Liver (tissue), 9 donors: ENCODE data around the gene PADI6. TPM values are rescaled to one million over a fixed set of nuclear protein-coding genes. Genes with fewer than 3 reads are reported as not detected.

Experiments
- DNase-seq: peaks from one replicate; pipeline ENCODE4 v3.0.0-alpha.2; 2017; ENCODE audit warnings: low spot score
- H3K27ac ChIP-seq, 2 donors: one replicate each; pipeline ENCODE4 v1.7.0; 2013; ENCODE audit warnings: inconsistent platforms in 2 of 2, low read length in 2 of 2, control low read depth in 1 of 2, low read depth in 1 of 2, mild to moderate bottlenecking in 1 of 2
- H3K27me3 ChIP-seq, 4 donors: one replicate each; pipeline versions ENCODE4 v1.6.1 to v1.7.0; 2013; ENCODE audit warnings: low read length in 3 of 4, inconsistent platforms in 1 of 4, mild to moderate bottlenecking in 1 of 4, moderate library complexity in 1 of 4; ENCODE audit not compliant: control insufficient read depth in 4 of 4, insufficient read depth in 4 of 4
- H3K36me3 ChIP-seq, 4 donors: one replicate each; pipeline versions ENCODE4 v1.6.1 to v1.7.0; 2013; ENCODE audit warnings: low read length in 3 of 4, mild to moderate bottlenecking in 3 of 4, low read depth in 1 of 4, moderate library complexity in 1 of 4; ENCODE audit not compliant: control insufficient read depth in 4 of 4, insufficient read depth in 3 of 4
- H3K4me1 ChIP-seq, 4 donors: one replicate each; pipeline versions ENCODE4 v1.6.1 to v1.7.0; 2013; ENCODE audit warnings: low read length in 3 of 4, mild to moderate bottlenecking in 3 of 4, moderate library complexity in 1 of 4; ENCODE audit not compliant: control insufficient read depth in 4 of 4, insufficient read depth in 4 of 4
- H3K4me3 ChIP-seq, 3 donors: one replicate each; pipeline versions ENCODE4 v1.6.1 to v1.7.0; 2013; ENCODE audit warnings: low read length in 3 of 3, control low read depth in 1 of 3, low read depth in 1 of 3, mild to moderate bottlenecking in 1 of 3
- H3K9ac ChIP-seq, 2 donors: one replicate each; pipeline ENCODE4 v1.7.0; 2013; ENCODE audit warnings: low read length in 2 of 2, mild to moderate bottlenecking in 2 of 2, moderate library complexity in 2 of 2, control low read depth in 1 of 2, low read depth in 1 of 2
- H3K9me3 ChIP-seq, 4 donors: one replicate each; pipeline versions ENCODE4 v1.6.1 to v1.7.0; 2013; ENCODE audit warnings: low read length in 3 of 4; ENCODE audit not compliant: control insufficient read depth in 4 of 4
- ATF3 ChIP-seq: IDR thresholded peaks from 2 replicates; pipeline ENCODE4 v1.6.1; 2016; ENCODE audit warnings: antibody characterized with exemption
- EGR1 ChIP-seq, 2 donors: IDR thresholded peaks; 2 replicates each; pipeline ENCODE4 v1.6.1; 2016 to 2018; ENCODE audit warnings: antibody characterized with exemption in 2 of 2, low read depth in 2 of 2
- FOXA1 ChIP-seq: IDR thresholded peaks from 2 replicates; pipeline ENCODE4 v1.6.1; 2016; ENCODE audit warnings: antibody characterized with exemption
- FOXA2 ChIP-seq: IDR thresholded peaks from 2 replicates; pipeline ENCODE4 v1.6.1; 2016; ENCODE audit warnings: antibody characterized with exemption
- GABPA ChIP-seq, 2 donors: IDR thresholded peaks in 1 of 2; conservative IDR thresholded peaks in 1 of 2; 2 replicates each; pipeline ENCODE4 v1.6.1; 2016; ENCODE audit warnings: antibody characterized with exemption in 2 of 2, mild to moderate bottlenecking in 1 of 2, moderate library complexity in 1 of 2
- HNF4A ChIP-seq, 2 donors: conservative IDR thresholded peaks; 2 replicates each; pipeline ENCODE4 v1.6.1; 2016; ENCODE audit warnings: antibody characterized with exemption in 2 of 2, mild to moderate bottlenecking in 2 of 2
- HNF4G ChIP-seq: IDR thresholded peaks from 2 replicates; pipeline ENCODE4 v1.6.1; 2016; ENCODE audit warnings: antibody characterized with exemption
- JUND ChIP-seq, 2 donors: IDR thresholded peaks; 2 replicates each; pipeline ENCODE4 v1.6.1; 2016; ENCODE audit warnings: antibody characterized with exemption in 2 of 2
- MAX ChIP-seq: IDR thresholded peaks from 2 replicates; pipeline ENCODE4 v1.6.1; 2016; ENCODE audit warnings: antibody characterized with exemption
- NR2F2 ChIP-seq: IDR thresholded peaks from 2 replicates; pipeline ENCODE4 v1.6.1; 2016; ENCODE audit warnings: antibody characterized with exemption
- RAD21 ChIP-seq, 2 donors: IDR thresholded peaks; 2 replicates each; pipeline ENCODE4 v1.6.1; 2016; ENCODE audit warnings: antibody characterized with exemption in 2 of 2, mild to moderate bottlenecking in 2 of 2
- REST ChIP-seq: IDR thresholded peaks from 2 replicates; pipeline ENCODE4 v1.6.1; 2016; ENCODE audit warnings: antibody characterized with exemption, mild to moderate bottlenecking
- RXRA ChIP-seq, 2 donors: IDR thresholded peaks; 2 replicates each; pipeline ENCODE4 v1.6.1; 2017 to 2018; ENCODE audit warnings: antibody characterized with exemption in 2 of 2, mild to moderate bottlenecking in 1 of 2
- SP1 ChIP-seq: IDR thresholded peaks from 2 replicates; pipeline ENCODE4 v1.6.1; 2018; ENCODE audit warnings: antibody characterized with exemption, mild to moderate bottlenecking
- TAF1 ChIP-seq: conservative IDR thresholded peaks from 2 replicates; pipeline ENCODE4 v1.6.1; 2016; ENCODE audit warnings: antibody characterized with exemption, mild to moderate bottlenecking
- YY1 ChIP-seq: IDR thresholded peaks from 2 replicates; pipeline ENCODE4 v1.6.1; 2016; ENCODE audit warnings: antibody characterized with exemption, mild to moderate bottlenecking
- WGBS: extraction: QIAGEN DNeasy Blood & Tissue Kit; methylation state at CpG from one replicate; pipeline ENCODE4 v1.1.7; 2013; 5-methylcytosine and 5-hydroxymethylcytosine counted together
- polyA plus RNA-seq, 2 donors: library from polyadenylated mRNA; stranded (reverse) in 1 of 2; unstranded in 1 of 2; fragments of 200-250 nt in 1 of 2; fragments of >200 nt in 1 of 2; fragmentation: Nextera tagmentation in 1 of 2; extraction: Ambion mirVana in 1 of 2; gene quantifications; one replicate each; pipeline versions ENCODE4 v1.2.1 to v1.2.3, GENCODE V29; 2013 to 2015
- total RNA-seq, 2 donors: library from RNA; depleted of rRNA; stranded (reverse); fragments of >200 nt; gene quantifications; one replicate each; pipeline ENCODE4 v1.2.3, GENCODE V29; 2014
- TF ChIP-seq, protein P1 (sequence below): fragments of 150-350 bp; IDR thresholded peaks from 2 replicates; pipeline ENCODE4 v1.5.1; 2017; ENCODE audit warnings: improper control_type of control experiment, low read depth, low read length; ENCODE audit not compliant: missing input control
- TF ChIP-seq, protein P2 (sequence below): IDR thresholded peaks from 2 replicates; pipeline ENCODE4 v1.6.1; 2016; ENCODE audit warnings: antibody characterized with exemption
- donor health status: healthy.
- donor health status: healthy.
- donor health status: healthy.
- donor health status: healthy.
- donor health status: healthy.

The PADI6 gene
- total and polyA plus RNA-seq, 4 donors: not detected

- H3K9ac ChIP-seq: no peak overlapping the region
- H3K27ac ChIP-seq: no peak overlapping the region
- H3K9me3 ChIP-seq: no peaks in the 10 kb centered on the region
- H3K4me3 ChIP-seq: no peak overlapping the region
- no peaks in the 10 kb centered on the region for H3K4me1 ChIP-seq
- WGBS: 79% methylated on average over 19 of the region's 19 CpGs
- peaks cover 0 to 10% (median 0%) of the 10 kb centered on the region in 4 donors for H3K27me3 ChIP-seq
- TF ChIP-seq TAF1 (no peak), NR2F2 (no peak), MAX (no peak), RAD21 (IDR thresholded peaks at IDR 0.05) (no peak), ATF3 (no peak), JUND (IDR thresholded peaks at IDR 0.05) (no peak), RXRA (IDR thresholded peaks at IDR 0.05) (no peak), FOXA2 (no peak), YY1 (no peak), HNF4A (conservative IDR thresholded peaks at IDR 0.05) (no peak), SP1 (no peak), HNF4G (no peak), EGR1 (IDR thresholded peaks at IDR 0.05; ENCODE audit: low read depth in 2 of 2) (no peak), FOXA1 (no peak), REST (no peak), GABPA (IDR thresholded peaks at IDR 0.05 in 1 of 2, conservative IDR thresholded peaks at IDR 0.05 in 1 of 2) (no peak)
- TF ChIP-seq, protein P1, sequence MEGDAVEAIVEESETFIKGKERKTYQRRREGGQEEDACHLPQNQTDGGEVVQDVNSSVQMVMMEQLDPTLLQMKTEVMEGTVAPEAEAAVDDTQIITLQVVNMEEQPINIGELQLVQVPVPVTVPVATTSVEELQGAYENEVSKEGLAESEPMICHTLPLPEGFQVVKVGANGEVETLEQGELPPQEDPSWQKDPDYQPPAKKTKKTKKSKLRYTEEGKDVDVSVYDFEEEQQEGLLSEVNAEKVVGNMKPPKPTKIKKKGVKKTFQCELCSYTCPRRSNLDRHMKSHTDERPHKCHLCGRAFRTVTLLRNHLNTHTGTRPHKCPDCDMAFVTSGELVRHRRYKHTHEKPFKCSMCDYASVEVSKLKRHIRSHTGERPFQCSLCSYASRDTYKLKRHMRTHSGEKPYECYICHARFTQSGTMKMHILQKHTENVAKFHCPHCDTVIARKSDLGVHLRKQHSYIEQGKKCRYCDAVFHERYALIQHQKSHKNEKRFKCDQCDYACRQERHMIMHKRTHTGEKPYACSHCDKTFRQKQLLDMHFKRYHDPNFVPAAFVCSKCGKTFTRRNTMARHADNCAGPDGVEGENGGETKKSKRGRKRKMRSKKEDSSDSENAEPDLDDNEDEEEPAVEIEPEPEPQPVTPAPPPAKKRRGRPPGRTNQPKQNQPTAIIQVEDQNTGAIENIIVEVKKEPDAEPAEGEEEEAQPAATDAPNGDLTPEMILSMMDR: no peak
- TF ChIP-seq, protein P2, sequence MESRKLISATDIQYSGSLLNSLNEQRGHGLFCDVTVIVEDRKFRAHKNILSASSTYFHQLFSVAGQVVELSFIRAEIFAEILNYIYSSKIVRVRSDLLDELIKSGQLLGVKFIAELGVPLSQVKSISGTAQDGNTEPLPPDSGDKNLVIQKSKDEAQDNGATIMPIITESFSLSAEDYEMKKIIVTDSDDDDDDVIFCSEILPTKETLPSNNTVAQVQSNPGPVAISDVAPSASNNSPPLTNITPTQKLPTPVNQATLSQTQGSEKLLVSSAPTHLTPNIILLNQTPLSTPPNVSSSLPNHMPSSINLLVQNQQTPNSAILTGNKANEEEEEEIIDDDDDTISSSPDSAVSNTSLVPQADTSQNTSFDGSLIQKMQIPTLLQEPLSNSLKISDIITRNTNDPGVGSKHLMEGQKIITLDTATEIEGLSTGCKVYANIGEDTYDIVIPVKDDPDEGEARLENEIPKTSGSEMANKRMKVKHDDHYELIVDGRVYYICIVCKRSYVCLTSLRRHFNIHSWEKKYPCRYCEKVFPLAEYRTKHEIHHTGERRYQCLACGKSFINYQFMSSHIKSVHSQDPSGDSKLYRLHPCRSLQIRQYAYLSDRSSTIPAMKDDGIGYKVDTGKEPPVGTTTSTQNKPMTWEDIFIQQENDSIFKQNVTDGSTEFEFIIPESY: no peak
- no peak for DNase-seq
- H3K36me3 ChIP-seq: no peaks in the 10 kb centered on the region
These were observed 24.0 kb upstream of the PADI6 start for GRCh38 chr1:17347769-17348592.
